Adipocyte (in vitro differentiated cells): ENCODE results near the gene SMCR8.

Experiments
- DNase-seq: peaks from one replicate; pipeline ENCODE4 v3.0.0-alpha.2; 2015; ENCODE audit warnings: low read depth
- H3K27me3 ChIP-seq: replicated peaks from 2 replicates; pipeline ENCODE4 v1.7.0; 2013; ENCODE audit warnings: mild to moderate bottlenecking, low read length, moderate library complexity; ENCODE audit not compliant: control insufficient read depth, insufficient read depth
- H3K36me3 ChIP-seq: 2 replicates; pipeline ENCODE4 v1.7.0; 2013; ENCODE audit warnings: low read length, mild to moderate bottlenecking, moderate library complexity; ENCODE audit not compliant: control insufficient read depth, insufficient read depth, severe bottlenecking
- H3K4me1 ChIP-seq: 2 replicates; pipeline ENCODE4 v1.7.0; 2013; ENCODE audit warnings: mild to moderate bottlenecking, low read length, moderate library complexity; ENCODE audit not compliant: control insufficient read depth, insufficient read depth
- H3K4me3 ChIP-seq: 2 replicates; pipeline ENCODE4 v1.7.0; 2013; ENCODE audit warnings: mild to moderate bottlenecking, low read length, moderate library complexity
- H3K9ac ChIP-seq: 2 replicates; pipeline ENCODE4 v1.7.0; 2013; ENCODE audit warnings: mild to moderate bottlenecking, low read length, moderate library complexity
- H3K9me3 ChIP-seq: 2 replicates; pipeline ENCODE4 v1.7.0; 2013; ENCODE audit warnings: mild to moderate bottlenecking, low read length, moderate library complexity; ENCODE audit not compliant: control insufficient read depth

The SMCR8 gene, protein sequence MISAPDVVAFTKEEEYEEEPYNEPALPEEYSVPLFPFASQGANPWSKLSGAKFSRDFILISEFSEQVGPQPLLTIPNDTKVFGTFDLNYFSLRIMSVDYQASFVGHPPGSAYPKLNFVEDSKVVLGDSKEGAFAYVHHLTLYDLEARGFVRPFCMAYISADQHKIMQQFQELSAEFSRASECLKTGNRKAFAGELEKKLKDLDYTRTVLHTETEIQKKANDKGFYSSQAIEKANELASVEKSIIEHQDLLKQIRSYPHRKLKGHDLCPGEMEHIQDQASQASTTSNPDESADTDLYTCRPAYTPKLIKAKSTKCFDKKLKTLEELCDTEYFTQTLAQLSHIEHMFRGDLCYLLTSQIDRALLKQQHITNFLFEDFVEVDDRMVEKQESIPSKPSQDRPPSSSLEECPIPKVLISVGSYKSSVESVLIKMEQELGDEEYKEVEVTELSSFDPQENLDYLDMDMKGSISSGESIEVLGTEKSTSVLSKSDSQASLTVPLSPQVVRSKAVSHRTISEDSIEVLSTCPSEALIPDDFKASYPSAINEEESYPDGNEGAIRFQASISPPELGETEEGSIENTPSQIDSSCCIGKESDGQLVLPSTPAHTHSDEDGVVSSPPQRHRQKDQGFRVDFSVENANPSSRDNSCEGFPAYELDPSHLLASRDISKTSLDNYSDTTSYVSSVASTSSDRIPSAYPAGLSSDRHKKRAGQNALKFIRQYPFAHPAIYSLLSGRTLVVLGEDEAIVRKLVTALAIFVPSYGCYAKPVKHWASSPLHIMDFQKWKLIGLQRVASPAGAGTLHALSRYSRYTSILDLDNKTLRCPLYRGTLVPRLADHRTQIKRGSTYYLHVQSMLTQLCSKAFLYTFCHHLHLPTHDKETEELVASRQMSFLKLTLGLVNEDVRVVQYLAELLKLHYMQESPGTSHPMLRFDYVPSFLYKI

DNA sequence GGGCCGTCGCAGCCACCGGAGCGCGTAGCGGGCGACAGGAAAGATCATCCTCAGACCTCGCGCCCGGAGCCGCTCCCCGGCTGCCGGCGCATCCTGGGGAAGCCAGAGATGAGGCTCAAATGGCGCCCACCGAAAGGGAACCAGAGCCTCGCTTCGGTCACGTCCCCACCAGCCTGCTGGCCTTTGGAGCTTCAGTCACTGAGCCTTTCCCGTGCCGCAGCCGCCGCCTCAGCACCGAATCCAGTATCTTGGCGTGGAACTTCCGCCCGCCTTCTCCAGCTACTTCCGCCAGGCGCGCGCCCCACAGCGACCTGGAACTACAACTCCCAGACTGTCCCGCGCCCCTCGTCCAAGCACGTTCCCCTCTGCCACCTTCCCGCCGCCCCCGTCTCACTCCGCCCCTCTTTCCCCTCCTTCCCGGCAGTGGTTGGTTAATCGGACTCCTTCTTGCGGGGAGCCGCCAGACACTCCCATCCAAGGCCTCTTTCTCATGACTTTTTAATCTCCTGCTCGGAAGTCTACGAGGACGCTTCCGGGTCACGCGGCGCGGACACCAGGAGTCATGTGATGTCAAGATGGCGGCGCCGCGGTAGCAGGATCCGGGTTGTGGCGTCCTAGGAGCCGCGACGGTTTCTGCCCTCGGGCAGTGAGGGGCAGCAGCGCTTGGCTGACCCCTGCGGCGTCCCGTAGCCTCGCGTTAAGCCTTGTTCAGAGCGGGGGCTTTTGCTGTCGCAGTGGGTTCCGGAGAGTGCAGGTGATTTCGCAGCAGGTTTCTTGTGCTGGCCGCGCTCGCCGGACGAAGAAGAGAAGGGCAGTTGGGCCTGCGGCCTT lies at the start of gene SMCR8, which contains the start of gene TOP3A:
TSS of gene SMCR8 (plus strand) at position 563 of the 831 bp plus-strand sequence. CDS start 497 bp downstream, outside the sequence.
TSS of gene TOP3A (minus strand) at position 264 of the 831 bp plus-strand sequence. CDS start at position 48, 216 bp downstream.
- Histone ChIP-seq H3K4me3 (peak within 1 kb of the TSS; percentile 95), H3K9ac (peak within 1 kb of the TSS; percentile 95), H3K27me3 (no peaks in the 10 kb centered on the region), H3K36me3 (peaks cover 17% of the 10 kb centered on the region), H3K4me1 (peaks cover 51% of the 10 kb centered on the region), H3K9me3 (no peaks in the 10 kb centered on the region)
- DNase-seq: peak; percentile 99

DNA sequence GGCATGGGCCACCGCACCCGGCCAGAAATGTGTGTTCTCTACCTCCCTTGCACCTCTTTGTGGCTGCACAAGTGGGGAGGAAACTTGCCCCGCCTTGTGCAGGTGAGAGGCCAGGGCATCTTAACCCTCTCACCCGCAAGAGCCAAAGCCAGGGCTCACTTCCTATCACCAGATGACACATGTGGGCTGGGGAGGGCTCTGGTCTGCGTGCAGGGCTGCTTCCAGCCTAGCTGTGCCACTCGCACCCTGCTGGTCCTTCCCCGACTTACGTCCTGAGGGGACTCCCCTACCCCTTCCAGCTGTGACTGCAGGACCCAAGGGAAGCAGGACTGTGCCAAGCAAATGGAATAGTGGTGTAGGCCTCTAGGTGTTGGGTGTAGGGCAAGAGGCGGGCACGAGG lies 47.7 kb upstream of the SMCR8 start:
- H3K36me3 ChIP-seq: peaks cover 22% of the 10 kb centered on the region
- H3K27me3 ChIP-seq: no peaks in the 10 kb centered on the region
- H3K4me1 ChIP-seq: peaks cover 7% of the 10 kb centered on the region
- no peak for DNase-seq
- no peak overlapping the region for H3K4me3 ChIP-seq
- no peaks in the 10 kb centered on the region for H3K9me3 ChIP-seq
- no peak overlapping the region for H3K9ac ChIP-seq

DNA sequence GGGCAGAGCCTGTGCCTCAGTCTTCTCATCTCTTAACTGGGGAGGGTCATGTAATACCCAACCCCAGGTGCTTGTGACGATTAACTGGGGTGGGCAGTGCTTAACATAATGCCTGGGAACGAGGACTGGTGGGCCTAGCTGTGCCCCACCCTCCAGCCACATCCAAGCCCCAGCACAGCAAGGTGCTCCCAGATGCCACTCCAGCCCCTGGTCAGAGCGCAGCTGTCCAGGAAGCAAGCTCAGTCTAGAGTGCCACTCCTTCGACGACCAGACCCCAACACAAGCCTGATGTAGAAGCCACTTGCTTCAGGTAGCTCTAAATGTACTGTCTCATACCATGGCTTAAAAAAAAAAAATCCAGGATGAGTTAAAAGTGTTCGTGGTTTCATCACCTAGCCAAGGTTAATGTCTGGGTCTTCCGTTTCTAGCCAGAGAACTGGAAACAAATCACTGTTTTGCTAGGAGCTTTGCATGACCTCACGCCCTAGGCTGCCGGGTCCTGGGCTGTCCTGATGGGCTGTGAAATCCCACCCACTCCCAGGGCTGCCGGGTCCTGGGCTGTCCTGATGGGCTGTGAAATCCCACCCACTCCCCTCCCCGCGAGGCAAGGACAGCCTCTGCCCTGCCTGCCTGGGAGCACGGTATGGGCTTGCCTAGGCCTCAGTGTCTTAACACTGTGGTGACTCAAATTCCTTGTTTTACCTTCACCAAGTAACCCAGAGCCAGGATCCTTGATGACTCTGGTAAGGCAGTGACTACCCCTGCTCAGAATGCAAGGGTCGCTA lies 47.0 kb upstream of the SMCR8 start:
- Histone ChIP-seq H3K9me3 (no peaks in the 10 kb centered on the region), H3K9ac (no peak overlapping the region), H3K4me1 (peaks cover 7% of the 10 kb centered on the region), H3K27me3 (no peaks in the 10 kb centered on the region), H3K36me3 (peaks cover 24% of the 10 kb centered on the region), H3K4me3 (no peak overlapping the region)
- no peak for DNase-seq

DNA sequence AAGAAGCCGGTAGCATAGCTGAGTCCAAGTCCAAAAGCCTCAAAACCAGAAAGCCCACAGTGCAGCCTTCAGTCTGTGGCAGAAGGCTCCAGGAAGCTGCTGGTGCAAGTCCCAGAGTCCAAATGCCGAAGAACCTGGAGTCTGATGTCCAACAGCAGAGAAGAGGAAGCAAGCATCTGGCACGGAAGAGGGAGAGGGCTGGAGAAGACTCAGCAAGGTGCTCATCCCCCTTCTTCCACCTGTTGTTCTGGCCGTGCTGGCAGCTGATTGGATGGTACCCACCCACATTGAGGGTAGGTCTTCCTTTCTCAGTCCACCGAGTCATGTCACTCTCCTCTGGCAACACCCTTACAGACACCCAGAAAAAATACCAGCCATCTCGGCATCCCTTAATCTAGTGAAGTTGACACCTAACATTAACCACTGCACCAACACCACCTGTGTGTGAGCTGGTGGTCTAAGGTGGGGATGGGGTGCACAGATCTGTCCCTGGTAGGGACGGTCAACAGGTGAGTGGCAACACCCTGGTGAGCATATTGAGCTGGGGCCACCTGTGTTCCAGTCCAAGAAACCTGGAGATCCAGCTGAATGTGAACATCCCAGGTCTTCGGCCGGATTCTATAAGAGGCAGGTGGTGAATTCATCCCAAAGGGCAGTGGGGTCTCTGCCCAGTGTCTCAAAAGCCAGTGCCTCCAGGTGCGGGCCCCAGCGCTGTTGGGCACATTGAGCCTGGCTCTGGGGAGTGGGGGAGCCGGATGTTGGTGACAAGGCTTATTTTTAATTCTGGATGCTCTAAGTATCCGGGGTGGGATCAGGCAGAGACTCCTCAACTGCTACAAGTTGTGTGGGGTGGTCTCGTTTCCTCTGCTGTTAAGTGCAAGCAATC lies 44.8 kb upstream of the SMCR8 start:
- no peak for DNase-seq
- H3K27me3 ChIP-seq: no peaks in the 10 kb centered on the region
- no peaks in the 10 kb centered on the region for H3K9me3 ChIP-seq
- no peak overlapping the region for H3K4me3 ChIP-seq
- H3K36me3 ChIP-seq: peaks cover 19% of the 10 kb centered on the region
- H3K9ac ChIP-seq: no peak overlapping the region
- peaks cover 7% of the 10 kb centered on the region for H3K4me1 ChIP-seq

DNA sequence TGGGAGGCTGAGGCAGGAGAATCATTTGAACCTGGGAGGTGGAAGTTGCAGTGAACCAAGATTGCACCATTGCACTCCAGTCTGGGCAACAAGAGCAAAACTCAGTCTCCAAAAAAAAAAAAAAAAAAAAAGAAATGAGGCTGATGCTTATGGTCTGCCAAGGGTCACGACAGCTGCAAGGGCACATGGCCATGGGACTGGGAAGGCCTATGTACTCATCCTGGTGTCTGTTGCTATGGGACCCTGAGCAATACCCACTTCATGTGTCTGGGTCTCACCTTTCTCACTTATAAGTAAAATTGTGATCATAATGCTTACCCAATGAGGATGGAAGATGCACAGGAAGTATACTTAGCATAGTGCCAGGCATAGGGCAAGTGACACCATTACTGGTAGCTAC lies 38.0 kb upstream of the SMCR8 start:
- peaks cover 64% of the 10 kb centered on the region for H3K36me3 ChIP-seq

DNA sequence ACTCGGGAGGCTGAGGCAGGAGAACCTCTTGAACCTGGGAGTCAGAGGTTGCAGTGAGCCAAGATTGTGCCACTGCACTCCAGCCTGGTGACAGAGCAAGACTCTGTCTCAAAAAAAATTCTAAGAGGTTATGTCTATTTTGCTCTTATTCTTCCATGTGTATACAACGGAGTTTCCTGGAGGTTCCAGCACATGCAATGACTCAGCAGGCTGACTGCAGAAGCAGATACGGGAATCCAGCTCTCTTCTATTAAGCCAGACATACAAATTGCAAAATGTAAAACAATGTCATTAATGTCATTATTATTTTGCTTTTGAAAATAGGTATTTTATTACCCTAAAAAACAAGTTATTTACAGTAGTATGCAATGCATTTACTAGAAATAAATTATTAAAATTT lies 36.2 kb upstream of the SMCR8 start:
- Histone ChIP-seq H3K27me3 (no peaks in the 10 kb centered on the region), H3K9ac (no peak overlapping the region), H3K36me3 (peaks cover 72% of the 10 kb centered on the region), H3K9me3 (no peaks in the 10 kb centered on the region), H3K4me1 (peaks cover 18% of the 10 kb centered on the region), H3K4me3 (no peak overlapping the region)
- no peak for DNase-seq

More for the DNA sequence above, 38.0 kb upstream of the SMCR8 start:
- no peak for DNase-seq
- Histone ChIP-seq H3K9me3 (no peaks in the 10 kb centered on the region), H3K4me1 (peaks cover 18% of the 10 kb centered on the region), H3K27me3 (no peaks in the 10 kb centered on the region), H3K9ac (no peak overlapping the region), H3K4me3 (no peak overlapping the region)

DNA sequence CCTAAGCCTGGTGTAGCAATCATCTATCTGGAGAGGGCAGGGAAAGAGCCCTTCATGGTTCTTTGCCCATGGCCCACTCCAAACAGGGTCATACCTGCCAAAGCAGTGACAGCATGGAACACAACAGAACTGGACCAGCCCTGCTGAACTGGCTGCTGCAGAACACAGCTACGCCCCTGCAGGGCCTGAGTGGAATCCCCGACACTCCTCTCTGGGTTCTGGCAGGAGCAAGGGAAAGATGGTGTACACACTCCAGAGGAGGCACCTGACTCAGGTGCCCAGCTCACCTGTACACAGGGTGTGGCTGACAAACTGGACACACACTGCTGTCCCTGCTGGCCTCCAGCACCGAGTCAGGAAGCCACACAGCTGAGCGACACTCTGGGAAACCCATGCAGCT lies 34.8 kb upstream of the SMCR8 start:
- Histone ChIP-seq H3K9ac (no peak overlapping the region), H3K27me3 (no peaks in the 10 kb centered on the region), H3K4me1 (peaks cover 18% of the 10 kb centered on the region), H3K36me3 (peaks cover 69% of the 10 kb centered on the region), H3K4me3 (no peak overlapping the region), H3K9me3 (no peaks in the 10 kb centered on the region)
- DNase-seq: no peak

DNA sequence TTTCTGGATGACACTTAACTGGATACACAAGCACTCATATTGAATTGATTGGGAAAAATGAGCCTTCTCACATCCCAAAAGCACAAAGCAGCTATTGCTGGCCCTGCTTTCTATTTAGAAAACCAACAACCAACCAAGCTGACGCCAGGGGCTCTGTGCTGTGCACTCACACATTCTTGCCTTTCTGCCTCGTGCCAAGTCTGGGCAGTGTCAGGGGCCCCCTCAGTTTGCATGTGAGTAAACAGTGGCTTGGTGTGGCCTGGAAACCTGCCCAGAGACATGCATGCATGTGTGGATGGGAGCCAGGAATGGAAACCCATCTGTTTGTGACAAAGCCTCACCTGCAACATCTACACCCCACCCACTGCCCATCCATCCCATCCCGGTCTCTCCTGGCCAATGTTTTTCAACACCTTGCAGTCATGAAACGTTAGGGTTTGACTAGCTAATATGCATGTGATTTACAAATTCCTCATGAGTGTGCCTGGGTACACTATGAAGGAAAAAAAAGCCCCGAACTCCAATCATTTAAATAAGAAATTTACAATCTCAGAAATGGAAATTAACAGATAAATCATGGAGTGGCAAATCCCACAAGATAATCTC lies 34.2 kb upstream of the SMCR8 start:
- no peak overlapping the region for H3K9ac ChIP-seq
- no peaks in the 10 kb centered on the region for H3K9me3 ChIP-seq
- H3K4me3 ChIP-seq: no peak overlapping the region
- peaks cover 18% of the 10 kb centered on the region for H3K4me1 ChIP-seq
- DNase-seq: peak; percentile 29
- peaks cover 75% of the 10 kb centered on the region for H3K36me3 ChIP-seq
- no peaks in the 10 kb centered on the region for H3K27me3 ChIP-seq

DNA sequence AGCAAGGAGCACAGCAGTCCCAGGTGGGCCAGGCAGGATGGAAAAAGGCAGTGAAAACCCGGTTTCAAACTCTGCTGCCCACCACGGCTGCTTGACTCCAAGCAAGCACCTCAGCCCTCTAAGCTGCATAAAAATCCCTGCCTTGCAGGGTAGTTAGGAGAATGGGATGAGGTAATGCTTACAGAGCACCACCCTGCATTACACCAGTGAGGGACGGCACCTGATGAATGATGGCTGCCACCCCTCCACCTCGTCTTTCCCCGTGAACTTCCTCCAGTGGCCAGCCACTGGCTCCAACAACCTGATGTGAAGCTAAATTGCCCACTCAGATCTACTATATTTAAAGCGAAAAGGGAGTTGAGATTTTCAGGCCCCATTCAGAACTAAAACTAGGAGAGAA lies 33.3 kb upstream of the SMCR8 start:
- Histone ChIP-seq H3K27me3 (no peaks in the 10 kb centered on the region), H3K9ac (no peak overlapping the region), H3K4me1 (peaks cover 18% of the 10 kb centered on the region), H3K9me3 (no peaks in the 10 kb centered on the region), H3K36me3 (peaks cover 71% of the 10 kb centered on the region), H3K4me3 (no peak overlapping the region)
- DNase-seq: no peak
